ENCODE data around the gene FAM174B. TPM values are rescaled to one million over a fixed set of nuclear protein-coding genes. Genes with fewer than 3 reads are reported as not detected.

The FAM174B gene
- total RNA-seq, 1 donor from 2014 or later = 4.9 TPM

DNA sequence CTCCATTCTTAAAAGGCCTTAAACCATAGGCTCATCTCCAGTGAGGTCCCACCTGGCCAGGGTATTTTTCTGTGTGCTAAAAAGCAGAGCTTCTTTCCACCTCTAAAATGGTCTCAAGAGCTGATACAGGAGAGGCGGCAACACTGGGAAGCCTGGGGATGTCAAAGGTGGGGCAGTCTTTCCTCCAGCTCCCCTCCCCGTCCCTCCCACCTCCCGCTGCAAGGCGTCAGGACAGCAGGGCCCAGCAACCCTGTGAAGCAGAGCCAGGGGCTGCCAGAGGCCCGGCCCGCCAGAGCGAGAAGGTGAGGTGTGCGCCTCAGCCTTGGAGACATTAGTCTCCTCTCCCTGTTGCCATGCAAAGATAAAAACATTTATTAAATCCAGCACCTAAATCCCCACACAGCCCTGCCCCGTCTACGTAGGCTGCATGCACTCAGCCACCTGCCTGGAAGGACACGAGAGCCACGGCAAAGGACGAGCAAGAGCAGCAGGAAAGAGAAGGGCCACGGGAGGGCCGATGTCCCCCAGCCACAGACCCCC lies 75.6 kb downstream of the FAM174B start:
- Histone ChIP-seq H3K27ac (no peak overlapping the region), H3K36me3 (no peaks in the 10 kb centered on the region), H3K4me3 (no peak overlapping the region), H3K27me3 (no peaks in the 10 kb centered on the region), H3K4me1 (no peaks in the 10 kb centered on the region), H3K9me3 (no peaks in the 10 kb centered on the region)
- peak; percentile 47 to 72 for DNase-seq (ENCODE audit: extremely low spot score in 2 of 2)
- no peak for TF ChIP-seq POLR2AphosphoS5 (IDR thresholded peaks at IDR 0.05; ENCODE audit: insufficient read depth in 1 of 2, low read depth in 1 of 2)
- TF ChIP-seq, protein P1, sequence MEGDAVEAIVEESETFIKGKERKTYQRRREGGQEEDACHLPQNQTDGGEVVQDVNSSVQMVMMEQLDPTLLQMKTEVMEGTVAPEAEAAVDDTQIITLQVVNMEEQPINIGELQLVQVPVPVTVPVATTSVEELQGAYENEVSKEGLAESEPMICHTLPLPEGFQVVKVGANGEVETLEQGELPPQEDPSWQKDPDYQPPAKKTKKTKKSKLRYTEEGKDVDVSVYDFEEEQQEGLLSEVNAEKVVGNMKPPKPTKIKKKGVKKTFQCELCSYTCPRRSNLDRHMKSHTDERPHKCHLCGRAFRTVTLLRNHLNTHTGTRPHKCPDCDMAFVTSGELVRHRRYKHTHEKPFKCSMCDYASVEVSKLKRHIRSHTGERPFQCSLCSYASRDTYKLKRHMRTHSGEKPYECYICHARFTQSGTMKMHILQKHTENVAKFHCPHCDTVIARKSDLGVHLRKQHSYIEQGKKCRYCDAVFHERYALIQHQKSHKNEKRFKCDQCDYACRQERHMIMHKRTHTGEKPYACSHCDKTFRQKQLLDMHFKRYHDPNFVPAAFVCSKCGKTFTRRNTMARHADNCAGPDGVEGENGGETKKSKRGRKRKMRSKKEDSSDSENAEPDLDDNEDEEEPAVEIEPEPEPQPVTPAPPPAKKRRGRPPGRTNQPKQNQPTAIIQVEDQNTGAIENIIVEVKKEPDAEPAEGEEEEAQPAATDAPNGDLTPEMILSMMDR (IDR thresholded peaks at IDR 0.05) = no peak
- no peak for TF ChIP-seq POLR2A (IDR thresholded peaks at IDR 0.05)
- intact Hi-C loops (cut with DNase I) = no loop called here

DNA sequence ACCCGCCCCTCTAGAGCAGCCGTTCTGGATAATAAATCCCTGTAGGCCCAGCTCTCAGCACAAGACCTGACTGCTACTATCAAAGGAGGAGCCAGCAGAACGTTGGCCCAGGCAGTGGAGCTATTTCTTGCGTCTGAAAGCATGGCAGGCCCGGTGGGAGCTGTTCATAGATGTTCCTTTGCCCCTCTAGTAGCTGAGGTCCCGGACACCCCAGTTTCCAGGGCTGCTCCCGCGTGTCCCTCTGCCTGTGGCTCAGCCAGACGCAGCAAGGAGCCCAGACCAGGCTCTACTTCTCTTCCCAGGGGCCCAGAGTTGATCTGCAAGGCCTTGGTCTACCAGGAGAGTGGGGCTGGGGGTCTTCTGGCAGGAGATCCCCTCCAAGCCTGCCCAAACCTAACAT lies 76.1 kb downstream of the FAM174B start:
- H3K4me1 ChIP-seq = no peaks in the 10 kb centered on the region
- H3K36me3 ChIP-seq = no peaks in the 10 kb centered on the region
- no peaks in the 10 kb centered on the region for H3K27me3 ChIP-seq
- peak; percentile 79 to 91 for DNase-seq (ENCODE audit: extremely low spot score in 2 of 2)
- no peak overlapping the region for H3K4me3 ChIP-seq
- no peak overlapping the region for H3K27ac ChIP-seq
- TF ChIP-seq, protein P1 (IDR thresholded peaks at IDR 0.05) = no peak
- no peak for TF ChIP-seq POLR2A (IDR thresholded peaks at IDR 0.05)
- TF ChIP-seq POLR2AphosphoS5 (IDR thresholded peaks at IDR 0.05; ENCODE audit: insufficient read depth in 1 of 2, low read depth in 1 of 2) = no peak
- H3K9me3 ChIP-seq = no peaks in the 10 kb centered on the region
- intact Hi-C loops (cut with DNase I) = no loop called here

DNA sequence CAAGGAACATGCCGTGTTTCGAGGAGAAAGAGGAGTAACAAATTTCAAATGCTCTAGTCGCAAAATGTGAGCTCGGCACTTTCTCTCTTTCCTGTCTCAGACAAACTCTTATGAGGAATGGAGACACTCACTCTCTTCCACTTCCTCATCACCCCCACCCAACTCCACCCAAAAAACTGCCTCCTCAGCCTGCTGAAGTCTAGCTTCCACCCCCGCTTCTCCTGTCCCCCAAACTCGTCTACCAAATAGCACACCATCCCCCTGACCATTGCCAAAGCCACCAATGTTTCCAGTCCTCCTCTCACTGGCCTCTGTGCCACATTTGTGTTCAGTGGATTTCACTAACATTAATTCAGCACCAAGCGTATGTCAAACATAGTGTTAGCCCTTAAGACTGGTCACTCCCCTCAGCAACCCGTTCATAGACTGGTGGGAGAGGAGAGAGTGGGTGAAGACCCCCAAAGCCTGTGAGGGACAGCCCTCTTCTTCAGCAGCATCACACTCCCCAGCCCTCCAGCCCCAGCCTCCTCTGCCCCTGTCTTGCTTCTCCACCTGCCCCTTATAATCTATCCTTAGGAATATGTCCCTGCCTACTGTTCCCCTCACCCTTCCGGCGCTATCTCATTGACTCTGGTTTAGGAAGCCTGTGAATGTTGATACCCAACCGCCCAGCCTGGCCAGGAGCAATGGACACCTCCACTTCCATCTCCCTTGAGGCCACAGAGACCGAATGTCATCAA lies 77.3 kb downstream of the FAM174B start:
- Histone ChIP-seq H3K36me3 (no peaks in the 10 kb centered on the region), H3K4me3 (no peak overlapping the region), H3K4me1 (no peaks in the 10 kb centered on the region), H3K9me3 (no peaks in the 10 kb centered on the region), H3K27me3 (no peaks in the 10 kb centered on the region), H3K27ac (no peak overlapping the region)
- TF ChIP-seq POLR2A (IDR thresholded peaks at IDR 0.05) (no peak), POLR2AphosphoS5 (IDR thresholded peaks at IDR 0.05; ENCODE audit: insufficient read depth in 1 of 2, low read depth in 1 of 2) (no peak)
- TF ChIP-seq, protein P1 (IDR thresholded peaks at IDR 0.05) = no peak
- intact Hi-C loops (cut with DNase I) = no loop called here
- DNase-seq (ENCODE audit: extremely low spot score in 2 of 2) = peak; percentile 64 to 76

DNA sequence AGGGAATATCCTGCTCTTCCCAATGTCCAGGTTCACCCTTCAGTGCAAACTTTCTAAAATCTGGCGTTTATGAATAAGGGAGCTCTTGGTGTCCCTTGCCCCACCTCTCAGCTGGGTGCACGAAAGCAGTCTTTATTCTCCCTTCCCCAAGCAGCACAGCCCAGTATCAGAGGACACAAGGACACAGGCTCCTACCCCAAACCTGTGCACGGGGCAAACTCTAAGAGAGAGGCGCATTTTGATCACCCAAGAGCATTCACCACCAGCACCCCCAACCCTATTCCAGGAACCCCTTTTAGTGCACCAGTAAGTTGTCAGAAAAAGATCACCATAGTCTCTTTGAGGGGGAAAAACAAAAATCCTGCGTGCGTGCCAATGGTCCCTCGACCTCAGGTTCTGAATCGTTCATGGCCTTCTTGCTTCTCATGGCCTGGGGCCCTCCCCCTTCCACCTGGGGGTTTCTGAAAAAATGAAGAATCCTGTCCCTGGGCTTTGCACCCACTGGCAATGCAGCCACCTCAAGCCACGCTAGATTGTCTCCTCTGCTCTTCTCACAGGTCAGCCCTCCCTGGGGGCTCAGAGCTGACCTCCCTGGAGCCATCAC lies 78.9 kb downstream of the FAM174B start:
- intact Hi-C loops (cut with DNase I) = no loop called here

More for the DNA sequence above, 78.9 kb downstream of the FAM174B start:
- Histone ChIP-seq H3K27ac (no peak overlapping the region), H3K36me3 (no peaks in the 10 kb centered on the region), H3K9me3 (no peaks in the 10 kb centered on the region), H3K4me1 (no peaks in the 10 kb centered on the region), H3K4me3 (no peak overlapping the region), H3K27me3 (no peaks in the 10 kb centered on the region)
- DNase-seq (ENCODE audit: extremely low spot score in 2 of 2) = peak; percentile 67
- TF ChIP-seq, protein P1 (IDR thresholded peaks at IDR 0.05) = no peak
- no peak for TF ChIP-seq POLR2AphosphoS5 (IDR thresholded peaks at IDR 0.05; ENCODE audit: insufficient read depth in 1 of 2, low read depth in 1 of 2)
- no peak for TF ChIP-seq POLR2A (IDR thresholded peaks at IDR 0.05)
